ENCODE results near the gene TIAM1.
A peak's percentile ranks its signal among the peaks of the same experiment; 100 is the strongest.
"Not testable (repeated sequence)": the region's sequence is repeated elsewhere in the genome, so short reads cannot be mapped to it uniquely, and the experiment has no call there.

Gene TIAM1

GRCh38 chr21:31252091-31252490 lies 92.0 kb downstream of the TIAM1 start:
- DNase-seq: no peak

DNA sequence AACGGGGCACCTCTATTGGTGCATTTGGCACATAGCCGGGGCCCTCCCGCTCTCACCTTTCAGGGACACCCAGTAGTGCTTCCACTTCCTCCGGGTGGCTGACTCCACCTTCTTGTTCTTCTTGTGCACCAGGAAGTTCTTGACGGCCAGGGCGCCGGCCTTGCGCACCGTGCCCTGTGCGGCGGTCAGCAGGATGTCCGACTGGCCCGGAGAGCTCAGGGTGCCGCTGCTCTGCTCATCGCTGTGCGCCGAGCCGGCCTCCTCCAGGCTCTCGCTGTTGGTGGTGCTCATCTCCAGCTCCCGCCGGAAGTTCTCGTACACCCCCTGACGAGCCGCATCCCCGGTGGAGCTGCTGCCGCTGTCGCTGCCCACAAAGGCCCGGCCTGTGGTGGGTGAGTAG lies 92.4 kb downstream of the TIAM1 start:
- no peak for DNase-seq

DNA sequence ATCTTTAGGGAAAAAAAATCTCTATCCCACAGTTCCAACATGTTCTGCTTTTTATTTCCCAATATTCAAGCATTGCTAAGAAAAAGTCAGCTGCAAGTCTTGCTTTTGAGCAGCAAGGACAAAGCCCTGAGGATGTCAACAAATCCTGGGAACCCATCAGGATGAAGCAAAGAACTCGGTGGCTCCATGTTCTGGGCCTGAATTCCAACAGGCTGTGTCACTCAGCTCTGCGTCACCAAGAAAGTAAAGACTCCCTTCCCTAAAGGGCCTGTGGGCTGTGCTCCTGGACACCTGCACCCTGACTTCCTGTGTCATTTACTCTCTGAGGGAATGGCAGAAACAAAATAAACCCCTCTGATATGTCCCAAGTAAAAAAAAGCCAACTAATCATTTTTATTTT lies 95.5 kb downstream of the TIAM1 start:
- no peak for DNase-seq

- no peak for DNase-seq
Measured at GRCh38 chr21:31243611-31244010, 100.5 kb downstream of the TIAM1 start.

GRCh38 chr21:31236528-31236927 lies 107.5 kb downstream of the TIAM1 start:
- no peak for DNase-seq

- DNase-seq: peak; percentile 32
Measured at GRCh38 chr21:31235671-31236450, 108.2 kb downstream of the TIAM1 start.

- DNase-seq: no peak
Measured at GRCh38 chr21:31234936-31235335, 109.1 kb downstream of the TIAM1 start.

DNA sequence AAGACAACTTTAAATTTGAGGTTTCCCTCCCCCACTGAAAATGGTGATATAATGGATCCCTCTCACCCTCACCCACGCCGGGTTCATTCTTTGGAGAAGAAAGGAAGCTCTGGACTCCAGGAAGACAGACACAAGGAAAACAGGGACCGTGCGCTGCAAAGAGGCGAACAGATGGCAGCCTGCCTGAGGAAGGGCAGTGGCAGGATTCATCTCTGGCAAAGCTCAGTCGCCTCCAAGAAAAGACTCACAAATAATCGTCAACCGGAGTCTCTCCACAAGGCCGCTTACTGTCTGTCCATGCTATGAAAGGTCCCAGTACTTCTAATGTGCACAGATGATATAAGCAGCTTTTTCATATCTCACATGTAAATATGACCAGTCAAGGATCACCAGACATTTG lies 110.3 kb downstream of the TIAM1 start:
- no peak for DNase-seq

DNA sequence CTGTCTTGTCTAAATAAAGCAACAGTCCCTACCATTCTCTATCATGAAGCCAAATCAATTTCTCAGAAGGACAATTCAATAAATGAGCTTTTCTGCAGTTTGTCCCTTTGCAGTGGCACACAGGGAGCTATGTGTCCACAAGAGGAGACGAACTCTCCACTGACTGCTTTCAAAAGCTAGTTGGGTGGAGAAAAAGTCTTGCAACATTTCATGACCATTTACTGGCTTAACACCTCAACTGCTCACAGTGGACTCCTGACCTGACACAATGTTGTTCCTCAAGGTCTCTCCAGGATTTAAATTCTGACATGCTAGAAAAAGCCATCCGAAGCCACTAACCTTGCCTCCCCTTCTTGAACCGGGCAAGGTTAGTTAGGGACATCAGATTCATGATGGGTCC lies 111.7 kb downstream of the TIAM1 start:
- no peak for DNase-seq

DNA sequence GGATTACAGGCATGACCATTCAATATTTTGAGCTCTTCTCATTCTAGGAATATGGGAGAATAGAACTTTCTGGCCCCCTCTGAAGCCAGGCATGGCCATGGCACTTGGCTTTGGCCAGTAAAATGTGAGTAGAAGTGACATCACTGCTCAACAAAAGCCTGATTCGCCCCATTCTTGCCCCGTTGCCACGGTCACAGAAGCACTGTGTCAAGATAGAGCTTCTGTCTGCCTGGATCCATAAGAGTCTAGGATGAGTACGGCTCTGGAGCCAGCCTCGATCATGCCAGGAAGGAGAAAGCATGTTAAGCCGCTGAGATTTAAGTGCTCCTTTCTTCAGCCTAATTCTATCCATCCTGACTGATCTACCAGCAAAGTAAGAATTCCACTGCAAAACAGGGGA lies 113.1 kb downstream of the TIAM1 start:
- DNase-seq: no peak

DNA sequence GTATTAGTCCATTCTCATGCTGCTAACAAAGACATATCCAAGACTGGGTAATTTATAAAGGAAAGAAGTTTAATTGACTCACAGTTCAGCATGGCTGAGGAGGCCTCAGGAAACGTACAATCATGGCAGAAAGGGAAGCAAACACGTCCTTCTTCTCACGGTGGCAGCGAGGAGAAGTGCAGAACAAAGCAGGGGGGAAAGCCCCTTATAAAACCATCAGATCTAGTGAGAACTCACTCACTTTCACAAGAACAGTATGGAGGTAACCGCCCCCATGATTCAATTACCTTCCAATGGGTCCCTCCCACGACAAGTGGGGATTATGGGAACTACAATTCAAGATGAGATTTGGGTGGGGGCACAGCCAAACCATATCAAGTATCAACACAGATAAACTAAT lies 115.3 kb downstream of the TIAM1 start:
- not testable (repeated sequence) for DNase-seq

- no peak for DNase-seq
Measured at GRCh38 chr21:31225713-31226112, 118.3 kb downstream of the TIAM1 start.

- no peak for DNase-seq
Measured at GRCh38 chr21:31222142-31222541, 121.9 kb downstream of the TIAM1 start.

DNA sequence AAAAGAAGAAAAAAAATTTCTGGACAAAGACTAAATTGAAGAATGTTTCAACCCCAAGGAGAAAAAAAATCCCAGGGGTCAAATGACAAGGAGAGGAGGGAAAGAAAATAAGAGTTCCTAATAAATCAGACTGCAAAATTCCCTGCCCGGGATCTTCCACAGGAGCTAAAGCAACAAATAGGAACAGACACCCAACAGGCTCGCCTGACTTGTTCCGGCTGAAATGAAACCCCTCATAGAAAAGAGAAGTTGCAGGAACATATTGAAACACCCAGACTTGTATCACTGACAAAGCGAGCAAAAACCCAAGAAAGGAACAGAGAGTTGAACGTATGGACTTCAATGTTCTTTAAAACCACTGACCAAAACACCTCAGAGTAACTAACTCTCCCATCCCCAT lies 123.0 kb downstream of the TIAM1 start:
- DNase-seq: no peak

- no peak for DNase-seq
Measured at GRCh38 chr21:31220575-31220974, 123.5 kb downstream of the TIAM1 start.

DNA sequence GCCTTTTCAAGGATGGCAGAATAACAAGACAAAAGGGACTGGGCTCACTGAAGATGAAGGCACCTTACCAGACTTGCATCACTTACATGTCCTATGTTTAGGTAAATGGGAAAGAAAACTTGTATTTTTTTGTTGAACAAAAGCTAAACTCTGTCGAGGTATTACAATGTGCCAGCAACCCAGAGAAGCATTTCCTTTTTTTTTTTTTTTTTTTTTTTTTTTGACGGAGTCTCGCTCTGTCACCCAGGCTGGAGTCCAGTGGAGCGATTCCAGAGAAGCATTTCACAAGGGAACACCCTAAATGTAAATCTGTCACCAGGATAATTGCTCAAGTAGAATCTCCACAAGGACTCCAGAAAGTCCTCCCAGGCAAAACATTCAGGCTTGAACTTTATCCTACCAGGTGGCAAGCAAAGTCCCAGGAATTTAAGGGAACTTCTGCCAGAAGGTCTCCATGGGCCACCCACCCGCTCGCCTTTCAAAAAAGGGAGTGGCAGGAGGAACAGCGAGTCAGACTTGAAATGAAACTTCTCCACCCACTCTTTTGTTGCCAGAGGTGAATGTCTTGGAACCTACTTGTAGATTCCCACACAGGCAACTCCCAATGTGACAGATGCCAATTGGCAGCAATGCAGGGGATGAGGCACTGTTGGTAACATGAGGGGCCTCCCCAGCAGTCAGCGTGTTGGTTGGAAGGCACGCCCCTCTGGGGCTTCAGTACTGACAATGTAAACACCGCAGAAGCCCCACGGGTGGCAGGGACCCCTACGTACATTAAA lies 125.0 kb downstream of the TIAM1 start:
- DNase-seq: no peak

DNA sequence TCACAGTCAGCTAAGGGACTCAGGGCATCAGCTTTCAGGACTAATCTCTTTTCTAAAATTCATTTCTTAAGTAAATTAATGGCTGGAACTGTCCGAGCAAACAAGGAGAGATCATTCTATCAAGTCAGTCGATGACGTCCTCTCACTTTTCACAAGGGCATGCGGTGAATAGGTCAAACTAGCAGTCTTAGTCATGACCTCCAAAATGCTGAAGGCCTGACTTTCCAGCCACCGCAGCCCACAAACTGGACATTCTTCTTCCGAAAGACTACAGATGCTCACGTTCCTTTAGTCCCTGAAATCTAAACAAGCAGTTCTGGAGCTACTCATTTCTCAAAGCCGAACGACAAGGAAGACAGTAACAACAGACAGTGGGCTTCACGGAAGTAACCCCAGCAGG lies 127.9 kb downstream of the TIAM1 start:
- no peak for DNase-seq

- DNase-seq: peak; percentile 3
Measured at GRCh38 chr21:31213787-31214186, 130.3 kb downstream of the TIAM1 start.

GRCh38 chr21:31211836-31212235 lies 132.2 kb downstream of the TIAM1 start:
- DNase-seq: no peak

DNA sequence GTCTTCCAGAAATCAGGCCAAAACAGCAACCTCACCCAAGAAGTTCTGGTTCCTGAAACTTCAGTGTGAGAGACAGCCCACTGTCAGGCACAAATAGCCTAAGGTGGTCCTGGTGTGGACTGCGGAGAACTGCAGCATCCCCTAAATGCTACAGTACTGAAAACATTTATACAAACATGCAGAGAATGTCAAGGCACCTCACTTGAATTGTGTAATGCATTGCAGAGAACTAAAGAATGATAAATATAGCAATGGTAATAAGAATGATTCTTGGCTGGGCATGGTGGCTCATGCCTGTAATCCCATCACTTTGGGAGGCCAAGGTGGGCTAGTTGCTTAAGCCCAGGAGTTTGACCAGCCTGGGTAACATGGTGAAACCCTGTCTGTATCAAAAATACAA lies 138.6 kb downstream of the TIAM1 start:
- DNase-seq: no peak

- no peak for DNase-seq
Measured at GRCh38 chr21:31204801-31205200, 139.3 kb downstream of the TIAM1 start.

DNA sequence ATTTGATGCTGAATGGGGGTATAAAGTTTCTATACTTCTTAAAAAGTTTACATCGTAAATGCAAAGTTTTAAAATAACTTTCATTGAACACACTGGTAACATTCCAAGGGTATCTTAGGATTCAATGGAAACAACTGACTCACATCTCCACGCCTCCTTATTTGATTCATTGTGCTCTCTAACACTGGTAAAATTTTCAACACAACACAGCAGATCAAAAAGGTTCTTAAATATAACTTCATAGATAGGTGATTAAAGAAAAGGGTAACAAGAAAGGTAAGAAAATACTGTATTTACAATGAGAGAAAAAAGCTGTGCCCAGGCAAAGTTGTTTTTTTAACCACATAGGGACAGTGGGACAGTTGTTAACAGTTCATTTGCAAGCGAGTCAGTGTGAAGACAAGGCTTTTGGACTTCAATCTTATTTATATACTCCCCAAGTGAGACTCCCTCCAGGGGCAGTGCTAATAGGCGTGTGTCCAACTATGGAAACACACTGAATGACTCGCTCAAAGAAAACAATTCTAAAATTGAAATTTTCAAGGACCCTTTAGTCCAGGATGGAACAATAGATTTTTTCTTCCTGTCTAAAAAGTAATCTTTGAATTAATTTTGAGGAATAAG lies 140.5 kb downstream of the TIAM1 start:
- no peak for DNase-seq

- DNase-seq: no peak
Measured at GRCh38 chr21:31201548-31201947, 142.5 kb downstream of the TIAM1 start.

DNA sequence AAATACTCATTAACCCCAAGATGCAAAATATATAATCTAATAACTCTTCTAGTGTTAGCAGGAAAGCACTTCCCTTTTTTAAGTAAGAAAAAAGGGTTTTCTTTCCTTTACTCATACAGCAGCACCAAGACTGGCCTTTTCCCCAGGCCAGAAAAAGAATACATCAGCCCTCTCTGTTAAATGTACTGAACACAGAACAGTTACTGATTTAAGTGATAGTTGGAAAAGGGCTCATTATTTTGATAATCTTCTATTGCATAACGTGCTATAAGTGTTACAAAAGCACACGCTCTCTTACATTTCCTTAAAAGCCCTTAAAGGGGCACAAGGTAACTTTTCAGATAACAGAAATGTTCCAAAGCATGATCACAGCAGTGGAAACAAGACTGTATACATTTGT lies 142.9 kb downstream of the TIAM1 start:
- no peak for DNase-seq
